Hypothalamus (tissue), 51 donors: ENCODE data around the gene ETFA.
A peak's percentile ranks its signal among the peaks of the same experiment; 100 is the strongest.

ENCODE experiments used
- DNase-seq, 51 donors: peaks; one replicate each; lab custom pipeline; 2025; lab: John Stamatoyannopoulos, UW

Gene ETFA

DNA sequence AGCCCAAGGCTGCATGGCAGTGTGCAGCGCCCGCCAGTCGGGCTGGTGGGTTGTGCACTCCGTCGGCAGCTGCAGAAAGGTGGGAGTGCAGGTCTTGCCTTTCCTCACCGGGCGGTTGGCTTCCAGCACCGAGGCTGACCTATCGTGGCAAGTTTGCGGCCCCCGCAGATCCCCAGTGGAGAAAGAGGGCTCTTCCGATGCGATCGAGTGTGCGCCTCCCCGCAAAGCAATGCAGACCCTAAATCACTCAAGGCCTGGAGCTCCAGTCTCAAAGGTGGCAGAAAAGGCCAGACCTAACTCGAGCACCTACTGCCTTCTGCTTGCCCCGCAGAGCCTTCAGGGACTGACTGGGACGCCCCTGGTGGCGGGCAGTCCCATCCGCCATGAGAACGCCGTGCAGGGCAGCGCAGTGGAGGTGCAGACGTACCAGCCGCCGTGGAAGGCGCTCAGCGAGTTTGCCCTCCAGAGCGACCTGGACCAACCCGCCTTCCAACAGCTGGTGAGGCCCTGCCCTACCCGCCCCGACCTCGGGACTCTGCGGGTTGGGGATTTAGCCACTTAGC, 29.6 kb upstream of the ETFA start:
- DNase-seq: no peak

- no peak for DNase-seq
These were observed 29.0 kb upstream of the ETFA start for GRCh38 chr15:76340198-76340802.

- no peak for DNase-seq
These were observed 28.3 kb upstream of the ETFA start for GRCh38 chr15:76339305-76340197.

- DNase-seq: no peak
These were observed 27.4 kb upstream of the ETFA start for GRCh38 chr15:76338486-76339304.

- no peak for DNase-seq
These were observed 26.6 kb upstream of the ETFA start for GRCh38 chr15:76337696-76338485.

DNA sequence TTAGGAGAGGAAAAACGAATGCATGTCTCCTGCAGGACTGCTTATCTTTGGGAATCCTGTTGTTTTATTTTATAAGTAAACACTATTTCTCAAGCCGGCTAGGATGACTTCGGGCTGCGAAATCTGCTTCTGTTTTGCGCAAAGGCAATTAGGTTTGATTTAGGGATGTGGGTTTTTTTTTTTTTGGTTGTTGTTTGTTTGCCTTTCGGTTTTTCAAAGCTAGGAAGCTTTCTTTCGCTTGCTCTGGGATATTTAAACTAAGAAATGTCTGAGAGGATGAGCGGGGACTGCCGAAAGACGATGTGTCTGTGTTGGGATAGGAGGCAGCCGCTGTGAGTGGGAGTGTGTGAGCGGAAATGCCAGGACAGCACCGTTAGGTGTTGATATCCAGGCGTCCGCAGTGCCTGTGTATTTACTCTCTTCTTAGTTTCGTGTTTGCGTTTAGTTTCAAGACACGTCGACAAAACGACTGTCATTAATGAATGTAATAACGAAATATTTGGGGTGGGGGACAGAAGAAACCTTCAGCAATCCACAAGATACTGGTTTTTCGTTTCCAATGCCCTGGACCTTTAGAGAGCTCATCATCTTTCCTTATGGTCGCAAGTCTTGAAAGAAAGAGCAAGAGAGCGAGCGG, 25.9 kb upstream of the ETFA start:
- no peak for DNase-seq

GRCh38 chr15:76336254-76337058, 25.2 kb upstream of the ETFA start, which contains the start of gene ISL2:
Gene ISL2 (plus strand): TSS chr15:76336773. CDS start chr15:76336884, 111 bp downstream.
- DNase-seq: peak in 25 of 51 donors; percentile 11 to 76 (median 56)

DNA sequence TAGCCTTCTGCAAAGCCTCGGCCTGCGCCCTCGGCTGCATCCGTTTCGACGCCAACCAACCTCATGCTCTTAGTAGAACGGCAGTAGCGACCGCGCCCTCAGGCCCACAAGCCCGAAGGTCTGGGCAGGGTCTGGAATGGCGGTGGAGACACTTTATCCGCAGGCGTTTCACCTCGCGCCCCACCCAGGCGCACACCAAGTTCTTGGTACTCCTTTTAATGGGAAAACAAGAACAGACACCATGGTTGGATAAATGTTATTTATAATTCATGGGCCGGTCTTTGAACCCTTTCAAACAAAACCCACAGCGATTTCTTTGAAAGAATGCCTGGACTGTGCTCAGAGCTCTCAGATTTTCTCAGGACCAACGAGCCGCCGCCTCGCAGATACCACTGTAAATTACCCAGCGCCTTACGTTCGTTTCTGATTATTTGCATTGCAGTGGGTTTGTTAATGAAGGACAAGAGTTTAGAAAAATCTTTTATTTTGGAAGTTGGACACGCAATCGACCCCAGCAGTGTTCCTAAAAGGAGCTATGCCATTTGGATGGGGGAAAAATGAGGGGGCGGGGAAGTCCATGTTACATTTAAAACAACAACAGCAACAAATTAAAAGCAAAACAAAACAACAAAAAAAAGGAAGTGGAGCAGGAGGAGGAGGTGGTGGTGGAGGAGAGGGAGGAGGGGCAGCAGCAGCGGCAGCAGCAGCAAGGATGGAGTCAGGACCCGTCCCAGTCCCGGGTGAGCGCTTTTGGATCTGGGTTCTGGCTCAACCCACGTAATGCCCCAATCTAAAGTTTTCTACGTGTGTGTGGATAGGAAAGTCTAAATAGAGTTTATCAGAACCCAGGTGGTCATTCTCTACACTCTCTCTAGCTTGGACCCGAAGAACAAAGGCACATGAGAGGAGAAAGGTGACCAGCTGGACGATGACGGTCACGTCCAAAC, 24.3 kb upstream of the ETFA start:
- no peak for DNase-seq

DNA sequence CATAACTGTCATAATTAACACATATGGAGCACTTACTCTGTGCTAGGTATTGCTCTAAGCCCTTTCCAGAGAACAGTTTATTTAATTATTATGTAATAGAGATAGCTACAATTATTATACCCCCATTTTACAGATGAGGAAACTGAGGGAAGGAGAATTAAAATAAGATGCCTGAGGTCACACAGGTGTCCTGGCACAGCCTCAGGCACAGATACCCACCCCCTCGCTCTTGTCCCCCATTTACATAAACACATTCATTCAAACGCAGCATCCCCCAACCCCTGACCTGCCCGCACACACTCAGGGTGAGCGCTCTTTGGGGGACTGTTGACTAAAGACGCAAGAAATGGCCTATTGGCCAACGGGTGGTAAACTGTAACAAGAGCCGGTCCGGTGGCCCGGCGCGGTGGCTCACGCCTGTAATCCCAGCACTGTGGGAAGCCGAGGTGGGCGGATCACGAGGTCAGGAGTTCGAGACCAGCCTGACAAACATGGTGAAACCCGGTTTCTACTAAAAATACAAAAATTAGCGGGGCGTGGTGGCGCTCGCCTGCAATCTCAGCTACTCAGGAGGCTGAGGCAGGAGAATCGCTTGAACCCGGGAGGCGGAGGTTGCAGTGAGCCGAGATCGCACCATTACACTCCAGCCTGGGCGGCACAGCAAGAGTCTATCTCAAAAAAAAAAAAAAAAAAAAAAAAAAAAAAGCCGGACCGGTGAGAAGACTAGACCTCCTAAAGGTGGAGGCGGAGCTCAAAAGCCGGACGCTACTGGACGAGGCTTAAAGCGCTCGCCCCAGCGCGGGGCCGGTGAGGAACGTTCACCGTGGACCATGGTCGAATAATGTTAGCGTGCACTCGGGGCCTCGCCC, 23.4 kb upstream of the ETFA start:
- DNase-seq: no peak

DNA sequence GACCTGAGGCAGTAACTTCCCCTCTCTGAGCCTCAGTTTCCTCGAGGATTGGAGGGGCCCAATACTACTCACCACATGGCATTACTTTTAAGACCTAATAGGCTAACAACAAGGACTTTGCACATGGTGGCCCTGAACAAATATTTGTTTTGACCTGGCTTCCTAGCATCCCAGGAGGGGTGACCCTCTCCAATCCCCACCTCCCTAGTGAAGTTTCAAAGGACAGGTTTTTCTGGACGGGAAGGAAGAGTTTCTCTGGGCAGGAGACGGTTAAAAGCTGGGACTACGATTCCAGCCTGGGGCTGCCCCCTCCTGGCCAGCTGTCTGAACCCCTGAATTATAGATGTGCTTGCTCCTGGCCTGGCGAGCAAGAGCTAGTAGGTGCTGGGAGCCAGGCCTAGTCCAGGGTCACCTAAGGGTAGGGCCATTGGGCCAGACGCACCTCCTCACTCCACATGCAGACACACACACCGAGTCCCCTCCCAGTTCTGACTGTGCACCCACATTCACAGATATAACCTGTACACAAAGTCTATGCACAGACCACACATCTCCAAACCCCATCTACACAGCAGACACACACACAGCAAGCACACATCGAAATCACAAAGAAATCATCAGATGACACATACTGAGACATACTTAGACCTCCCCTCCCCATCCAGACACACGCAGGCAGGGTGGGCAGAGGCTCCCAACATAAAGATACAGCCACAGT, 22.6 kb upstream of the ETFA start:
- no peak for DNase-seq

GRCh38 chr15:76333309-76333708, 22.0 kb upstream of the ETFA start:
- DNase-seq: no peak

GRCh38 chr15:76332796-76333195, 21.5 kb upstream of the ETFA start:
- DNase-seq: no peak

- DNase-seq: peak in 4 of 51 donors; percentile 11 to 31 (median 20)
These were observed 18.9 kb upstream of the ETFA start for GRCh38 chr15:76330080-76330680.

- DNase-seq: no peak
These were observed 17.7 kb upstream of the ETFA start for GRCh38 chr15:76328958-76329357.

- no peak for DNase-seq
These were observed 16.9 kb upstream of the ETFA start for GRCh38 chr15:76328106-76328696.
